ENCODE results near the gene E2F6. TPM values are rescaled to one million over a fixed set of nuclear protein-coding genes. Genes with fewer than 3 reads are reported as not detected.

E2F6 gene
- total and polyA plus RNA-seq, 2 of the 13 experiments (the other 11 are each of a cell fraction or from before 2014, with no cell fraction given): 27.3 to 36.0 TPM

DNA sequence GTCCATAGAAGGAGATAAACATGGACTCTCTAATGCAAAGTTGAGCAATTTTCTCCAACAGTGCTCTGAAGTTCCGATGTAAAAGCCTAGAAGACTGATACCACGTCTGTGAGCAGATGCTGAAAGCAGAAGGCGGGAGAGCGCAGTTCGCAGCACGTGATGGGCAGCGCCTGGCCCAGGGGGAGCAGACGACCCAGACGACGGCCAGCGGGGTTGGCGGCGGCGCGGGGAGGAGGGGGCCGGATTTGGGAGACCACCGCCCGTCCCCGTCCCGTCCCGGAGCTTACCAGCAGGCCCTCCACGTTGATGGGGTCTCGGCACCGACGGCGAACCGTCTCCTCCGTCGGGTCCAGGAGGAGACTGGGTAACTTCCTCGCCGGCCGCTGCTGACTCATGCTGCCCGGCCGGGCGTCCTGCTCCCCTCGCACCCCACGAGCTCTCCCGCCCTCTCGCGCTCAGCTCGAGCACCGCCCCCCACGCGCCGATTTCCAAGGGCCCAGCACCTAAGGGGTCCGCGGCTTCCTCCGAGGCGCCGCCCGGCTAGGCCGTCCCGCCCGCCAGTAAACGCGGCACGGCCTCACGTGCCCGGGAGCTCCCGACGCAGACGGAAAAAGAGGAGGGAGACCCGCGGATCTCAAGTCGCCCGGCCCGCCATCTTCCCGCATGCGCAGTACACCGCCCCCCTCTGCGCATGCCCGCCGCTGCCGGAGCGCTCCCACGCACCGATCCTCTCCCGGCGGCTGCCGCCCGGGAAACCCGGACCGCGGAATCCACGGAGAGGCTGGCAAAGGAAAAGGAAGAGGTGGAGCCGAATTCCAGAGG lies at the start of gene E2F6 (continued):
- TF ChIP-seq RBM39 (IDR thresholded peaks at IDR 0.05; ENCODE audit: low read depth, low read length, poor library complexity, severe bottlenecking) (peak; percentile 99), KDM1A (CRISPR knock-in tag; IDR thresholded peaks at IDR 0.05) (peak; percentile 29; the same call in 1 of the 2 replicates), THAP11 (CRISPR knock-in tag; IDR thresholded peaks at IDR 0.05) (peak; percentile 87), NR2F2 (IDR thresholded peaks at IDR 0.05; ENCODE audit: borderline replicate concordance, low read depth) (no peak; the same call in 1 of the 2 replicates), ZNF530 (CRISPR knock-in tag; IDR thresholded peaks at IDR 0.05; ENCODE audit: low read depth) (peak; percentile 95; the same call in 1 of the 2 replicates), IKZF4 (CRISPR knock-in tag; IDR thresholded peaks at IDR 0.05; ENCODE audit: borderline replicate concordance, low read depth, not compliant biosample characterization) (peak; percentile 99), ZNF484 (CRISPR knock-in tag; IDR thresholded peaks at IDR 0.05; ENCODE audit: borderline replicate concordance, low read depth) (peak; percentile 80; the same call in 1 of the 2 replicates), ZNF296 (CRISPR knock-in tag; conservative IDR thresholded peaks at IDR 0.05) (peak; percentile 94), ZSCAN30 (CRISPR knock-in tag; IDR thresholded peaks at IDR 0.05) (peak; percentile 12; the same call in 1 of the 2 replicates), HIVEP1 (CRISPR knock-in tag; IDR thresholded peaks at IDR 0.05) (peak; percentile 99), ZNF674 (CRISPR knock-in tag; IDR thresholded peaks at IDR 0.05; ENCODE audit: low read depth) (peak; percentile 99), ZNF44 (CRISPR knock-in tag; IDR thresholded peaks at IDR 0.05) (peak; percentile 100), ZNF766 (CRISPR knock-in tag; IDR thresholded peaks at IDR 0.05; ENCODE audit: borderline replicate concordance) (peak; percentile 99)
- TF ChIP-seq, protein P1, sequence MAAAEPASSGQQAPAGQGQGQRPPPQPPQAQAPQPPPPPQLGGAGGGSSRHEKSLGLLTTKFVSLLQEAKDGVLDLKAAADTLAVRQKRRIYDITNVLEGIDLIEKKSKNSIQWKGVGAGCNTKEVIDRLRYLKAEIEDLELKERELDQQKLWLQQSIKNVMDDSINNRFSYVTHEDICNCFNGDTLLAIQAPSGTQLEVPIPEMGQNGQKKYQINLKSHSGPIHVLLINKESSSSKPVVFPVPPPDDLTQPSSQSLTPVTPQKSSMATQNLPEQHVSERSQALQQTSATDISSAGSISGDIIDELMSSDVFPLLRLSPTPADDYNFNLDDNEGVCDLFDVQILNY (CRISPR knock-in tag; conservative IDR thresholded peaks at IDR 0.05): peak; percentile 73
- TF ChIP-seq, protein P2, sequence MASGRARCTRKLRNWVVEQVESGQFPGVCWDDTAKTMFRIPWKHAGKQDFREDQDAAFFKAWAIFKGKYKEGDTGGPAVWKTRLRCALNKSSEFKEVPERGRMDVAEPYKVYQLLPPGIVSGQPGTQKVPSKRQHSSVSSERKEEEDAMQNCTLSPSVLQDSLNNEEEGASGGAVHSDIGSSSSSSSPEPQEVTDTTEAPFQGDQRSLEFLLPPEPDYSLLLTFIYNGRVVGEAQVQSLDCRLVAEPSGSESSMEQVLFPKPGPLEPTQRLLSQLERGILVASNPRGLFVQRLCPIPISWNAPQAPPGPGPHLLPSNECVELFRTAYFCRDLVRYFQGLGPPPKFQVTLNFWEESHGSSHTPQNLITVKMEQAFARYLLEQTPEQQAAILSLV (CRISPR knock-in tag; IDR thresholded peaks at IDR 0.05; ENCODE audit: borderline replicate concordance): peak; percentile 100
- TF ChIP-seq, protein P3, sequence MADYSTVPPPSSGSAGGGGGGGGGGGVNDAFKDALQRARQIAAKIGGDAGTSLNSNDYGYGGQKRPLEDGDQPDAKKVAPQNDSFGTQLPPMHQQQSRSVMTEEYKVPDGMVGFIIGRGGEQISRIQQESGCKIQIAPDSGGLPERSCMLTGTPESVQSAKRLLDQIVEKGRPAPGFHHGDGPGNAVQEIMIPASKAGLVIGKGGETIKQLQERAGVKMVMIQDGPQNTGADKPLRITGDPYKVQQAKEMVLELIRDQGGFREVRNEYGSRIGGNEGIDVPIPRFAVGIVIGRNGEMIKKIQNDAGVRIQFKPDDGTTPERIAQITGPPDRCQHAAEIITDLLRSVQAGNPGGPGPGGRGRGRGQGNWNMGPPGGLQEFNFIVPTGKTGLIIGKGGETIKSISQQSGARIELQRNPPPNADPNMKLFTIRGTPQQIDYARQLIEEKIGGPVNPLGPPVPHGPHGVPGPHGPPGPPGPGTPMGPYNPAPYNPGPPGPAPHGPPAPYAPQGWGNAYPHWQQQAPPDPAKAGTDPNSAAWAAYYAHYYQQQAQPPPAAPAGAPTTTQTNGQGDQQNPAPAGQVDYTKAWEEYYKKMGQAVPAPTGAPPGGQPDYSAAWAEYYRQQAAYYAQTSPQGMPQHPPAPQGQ (CRISPR knock-in tag; IDR thresholded peaks at IDR 0.05; ENCODE audit: borderline replicate concordance): peak; percentile 81; the same call in 1 of the 2 replicates
- TF ChIP-seq, protein P4, sequence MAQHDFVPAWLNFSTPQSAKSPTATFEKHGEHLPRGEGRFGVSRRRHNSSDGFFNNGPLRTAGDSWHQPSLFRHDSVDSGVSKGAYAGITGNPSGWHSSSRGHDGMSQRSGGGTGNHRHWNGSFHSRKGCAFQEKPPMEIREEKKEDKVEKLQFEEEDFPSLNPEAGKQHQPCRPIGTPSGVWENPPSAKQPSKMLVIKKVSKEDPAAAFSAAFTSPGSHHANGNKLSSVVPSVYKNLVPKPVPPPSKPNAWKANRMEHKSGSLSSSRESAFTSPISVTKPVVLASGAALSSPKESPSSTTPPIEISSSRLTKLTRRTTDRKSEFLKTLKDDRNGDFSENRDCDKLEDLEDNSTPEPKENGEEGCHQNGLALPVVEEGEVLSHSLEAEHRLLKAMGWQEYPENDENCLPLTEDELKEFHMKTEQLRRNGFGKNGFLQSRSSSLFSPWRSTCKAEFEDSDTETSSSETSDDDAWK (CRISPR knock-in tag; IDR thresholded peaks at IDR 0.05): no peak
- TF ChIP-seq, protein P5, sequence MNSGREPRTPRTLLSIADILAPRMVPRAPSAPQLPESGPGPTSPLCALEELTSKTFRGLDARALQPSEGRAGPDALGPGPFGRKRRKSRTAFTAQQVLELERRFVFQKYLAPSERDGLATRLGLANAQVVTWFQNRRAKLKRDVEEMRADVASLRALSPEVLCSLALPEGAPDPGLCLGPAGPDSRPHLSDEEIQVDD (CRISPR knock-in tag; IDR thresholded peaks at IDR 0.05; ENCODE audit: borderline replicate concordance): peak; percentile 98; the same call in 1 of the 2 replicates
- TF ChIP-seq, protein P6, sequence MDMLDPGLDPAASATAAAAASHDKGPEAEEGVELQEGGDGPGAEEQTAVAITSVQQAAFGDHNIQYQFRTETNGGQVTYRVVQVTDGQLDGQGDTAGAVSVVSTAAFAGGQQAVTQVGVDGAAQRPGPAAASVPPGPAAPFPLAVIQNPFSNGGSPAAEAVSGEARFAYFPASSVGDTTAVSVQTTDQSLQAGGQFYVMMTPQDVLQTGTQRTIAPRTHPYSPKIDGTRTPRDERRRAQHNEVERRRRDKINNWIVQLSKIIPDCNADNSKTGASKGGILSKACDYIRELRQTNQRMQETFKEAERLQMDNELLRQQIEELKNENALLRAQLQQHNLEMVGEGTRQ (IDR thresholded peaks at IDR 0.05; ENCODE audit: low read depth, low read length): 0 out of 2 replicates have a peak, but pooled peaks have one; percentile 9
- TF ChIP-seq, protein P6 (CRISPR knock-in tag; IDR thresholded peaks at IDR 0.05; ENCODE audit: borderline replicate concordance): peak; percentile 88; the same call in 1 of the 2 replicates

Measured in HepG2 (cell line).